Gastrocnemius medialis (tissue), 4 donors: ENCODE results near the gene LRMDA. TPM values are rescaled to one million over a fixed set of nuclear protein-coding genes. Genes with fewer than 3 reads are reported as not detected.
A peak's percentile ranks its signal among the peaks of the same experiment; 100 is the strongest.

Experiments used
- ATAC-seq, 2 donors: fragments of 150-250 bp; one replicate each; pipeline ENCODE4 v1.9.1; 2016
- DNase-seq, 2 donors: peaks; one replicate each; pipeline ENCODE4 v3.0.0-alpha.2; 2019
- H3K27ac ChIP-seq, 4 donors: fragments of 200-600 bp; sonication (generic); 1 replicate in 1 of 4; 2 replicates in 3 of 4; pipeline ENCODE4 v1.5.1; 2016 to 2018; ENCODE audit warnings: mild to moderate bottlenecking in 2 of 4, moderate library complexity in 1 of 4
- H3K27me3 ChIP-seq, 3 donors: fragments of 200-600 bp; sonication (generic) in 2 of 3; 1 replicate in 1 of 3; 2 replicates in 2 of 3; pipeline versions ENCODE4 v1.5.1 to v1.6.0; 2016 to 2019; ENCODE audit warnings: mild to moderate bottlenecking in 1 of 3, moderate library complexity in 1 of 3
- H3K36me3 ChIP-seq, 2 donors: fragments of 200-600 bp; sonication (generic) in 1 of 2; one replicate each; pipeline ENCODE4 v1.5.1; 2017 to 2018
- H3K4me1 ChIP-seq, 2 donors: fragments of 200-600 bp; sonication (generic) in 1 of 2; one replicate each; pipeline ENCODE4 v1.5.1; 2016 to 2017; ENCODE audit warnings: mild to moderate bottlenecking in 2 of 2
- H3K4me3 ChIP-seq, 4 donors: fragments of 200-600 bp; sonication (generic) in 3 of 4; 1 replicate in 1 of 4; 2 replicates in 3 of 4; pipeline ENCODE4 v1.5.1; 2016 to 2019; ENCODE audit warnings: mild to moderate bottlenecking in 2 of 4
- H3K9me3 ChIP-seq, 3 donors: fragments of 200-600 bp; sonication (generic) in 2 of 3; 1 replicate in 1 of 3; 2 replicates in 2 of 3; pipeline ENCODE4 v1.5.1; 2016 to 2019
- POLR2A ChIP-seq, 2 donors: fragments of 450-650 bp; IDR thresholded peaks; one replicate each; pipeline ENCODE4 v1.6.1; 2017; ENCODE audit warnings: antibody characterized with exemption in 2 of 2, mild to moderate bottlenecking in 2 of 2, moderate library complexity in 2 of 2
- in situ Hi-C, 4 donors: fragments of 200-750 bp; cut with MboI; loops; one replicate each; pipeline versions ENCODE4 v1.15.0 to v1.8.0; 2017; ENCODE audit warnings: low sequenced_read_pairs in 4 of 4
- intact Hi-C: fragments of 100-400 bp; cut with DNase I; formaldehyde crosslinking; loops from one replicate; pipeline ENCODE4 v1.15.1; 2023; ENCODE audit warnings: low total_unique reads
- total RNA-seq, 4 donors: library from RNA; depleted of rRNA; stranded (reverse); fragments of >200 nt; gene quantifications; one replicate each; pipeline versions ENCODE4 v1.1.0 to v1.2.3, GENCODE V29; 2016
- TF ChIP-seq, protein P1 (sequence below), 5 experiments: fragments of 450-650 bp in 3 of 5; fragments of 200-600 bp in 2 of 5; sonication (generic) in 2 of 5; IDR thresholded peaks in 4 of 5; conservative IDR thresholded peaks in 1 of 5; 1 replicate in 4 of 5; 2 replicates in 1 of 5; pipeline ENCODE4 v1.5.1; 2016 to 2019; ENCODE audit warnings: antibody characterized with exemption in 5 of 5, mild to moderate bottlenecking in 3 of 5, moderate library complexity in 3 of 5

LRMDA gene
- total RNA-seq, 4 donors from 2014 or later = 0.80 to 4.5 (median 1.4) TPM

DNA sequence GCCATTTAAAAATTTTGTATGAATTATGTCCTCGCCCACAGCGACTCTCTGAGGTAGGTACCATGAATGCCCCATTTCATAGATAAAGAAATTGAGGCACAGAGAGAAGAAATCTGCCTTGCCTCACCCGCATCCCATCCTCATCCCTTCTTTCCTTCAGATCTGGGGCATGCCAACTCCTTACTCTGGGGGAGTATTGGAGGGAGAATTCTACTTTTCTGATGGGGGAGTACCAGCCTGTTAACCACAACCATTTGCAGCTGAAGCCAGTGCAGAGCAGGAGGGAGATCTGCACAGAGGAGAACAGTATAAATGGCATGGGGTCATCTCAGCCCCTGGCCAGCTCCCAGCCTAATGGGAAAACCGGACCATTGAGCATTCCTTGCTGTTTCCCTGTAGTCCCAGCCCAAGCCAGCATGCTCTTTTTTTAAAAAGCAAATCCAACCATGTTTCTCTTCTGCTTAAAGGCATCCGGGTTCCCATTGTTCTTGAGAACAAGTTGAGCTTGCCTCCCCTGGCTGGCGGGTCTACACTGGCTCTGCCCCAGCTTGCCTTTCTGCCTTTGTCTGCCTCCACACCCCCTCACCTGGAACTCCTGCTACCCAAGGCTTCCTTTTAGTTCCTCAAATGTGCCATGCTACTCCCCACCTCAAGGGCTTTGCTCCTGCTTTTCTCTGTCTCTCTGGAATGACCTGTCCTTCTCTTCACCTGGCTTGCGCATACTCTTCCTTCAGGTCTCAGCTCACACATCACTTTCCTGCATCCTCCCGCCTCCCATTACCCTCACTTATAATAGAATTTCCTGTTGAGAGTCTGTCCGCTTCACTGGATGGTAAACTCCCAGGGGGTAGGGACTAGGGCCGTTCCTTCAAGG is 21.1 kb upstream of the LRMDA start:
- Histone ChIP-seq H3K4me3 (peak overlapping the region in 1 of 4 donors; percentile 100), H3K36me3 (no peaks in the 10 kb centered on the region), H3K27me3 (peaks cover 0 to 18% (median 16%) of the 10 kb centered on the region in 3 donors), H3K4me1 (peaks cover 3 to 4% of the 10 kb centered on the region in 2 donors), H3K27ac (peak overlapping the region in 3 of 4 donors; percentile 85 to 92 (median 85)), H3K9me3 (no peaks in the 10 kb centered on the region)
- in situ Hi-C loops = no loop called here
- intact Hi-C loops = no loop called here
- DNase-seq (no peak), ATAC-seq (no peak)
- no peak for TF ChIP-seq POLR2A (IDR thresholded peaks at IDR 0.05)
- TF ChIP-seq, protein P1, sequence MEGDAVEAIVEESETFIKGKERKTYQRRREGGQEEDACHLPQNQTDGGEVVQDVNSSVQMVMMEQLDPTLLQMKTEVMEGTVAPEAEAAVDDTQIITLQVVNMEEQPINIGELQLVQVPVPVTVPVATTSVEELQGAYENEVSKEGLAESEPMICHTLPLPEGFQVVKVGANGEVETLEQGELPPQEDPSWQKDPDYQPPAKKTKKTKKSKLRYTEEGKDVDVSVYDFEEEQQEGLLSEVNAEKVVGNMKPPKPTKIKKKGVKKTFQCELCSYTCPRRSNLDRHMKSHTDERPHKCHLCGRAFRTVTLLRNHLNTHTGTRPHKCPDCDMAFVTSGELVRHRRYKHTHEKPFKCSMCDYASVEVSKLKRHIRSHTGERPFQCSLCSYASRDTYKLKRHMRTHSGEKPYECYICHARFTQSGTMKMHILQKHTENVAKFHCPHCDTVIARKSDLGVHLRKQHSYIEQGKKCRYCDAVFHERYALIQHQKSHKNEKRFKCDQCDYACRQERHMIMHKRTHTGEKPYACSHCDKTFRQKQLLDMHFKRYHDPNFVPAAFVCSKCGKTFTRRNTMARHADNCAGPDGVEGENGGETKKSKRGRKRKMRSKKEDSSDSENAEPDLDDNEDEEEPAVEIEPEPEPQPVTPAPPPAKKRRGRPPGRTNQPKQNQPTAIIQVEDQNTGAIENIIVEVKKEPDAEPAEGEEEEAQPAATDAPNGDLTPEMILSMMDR (IDR thresholded peaks at IDR 0.05 in 4 of 5, conservative IDR thresholded peaks at IDR 0.05 in 1 of 5) = no peak

DNA sequence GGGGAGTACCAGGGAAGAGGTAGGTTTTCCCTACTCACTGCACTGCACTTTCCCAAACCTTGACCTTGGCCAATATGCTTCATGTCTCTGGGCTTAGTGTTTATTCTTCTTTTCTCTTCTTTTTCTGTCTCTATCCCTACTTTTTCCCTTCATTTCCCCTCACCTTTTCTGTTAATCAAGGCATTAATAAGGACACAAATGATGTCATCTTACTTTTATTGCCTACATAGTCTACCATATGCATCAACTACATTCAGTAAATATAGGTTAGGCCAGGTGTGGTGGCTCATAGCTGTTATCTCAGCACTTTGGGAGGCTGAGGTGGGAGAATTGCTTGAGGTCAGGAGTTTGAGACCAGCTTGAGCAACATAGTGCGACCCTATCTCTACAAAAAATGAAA is 16.9 kb upstream of the LRMDA start:
- DNase-seq = no peak
- no peak overlapping the region for H3K4me3 ChIP-seq
- in situ Hi-C loops = no loop called here

DNA sequence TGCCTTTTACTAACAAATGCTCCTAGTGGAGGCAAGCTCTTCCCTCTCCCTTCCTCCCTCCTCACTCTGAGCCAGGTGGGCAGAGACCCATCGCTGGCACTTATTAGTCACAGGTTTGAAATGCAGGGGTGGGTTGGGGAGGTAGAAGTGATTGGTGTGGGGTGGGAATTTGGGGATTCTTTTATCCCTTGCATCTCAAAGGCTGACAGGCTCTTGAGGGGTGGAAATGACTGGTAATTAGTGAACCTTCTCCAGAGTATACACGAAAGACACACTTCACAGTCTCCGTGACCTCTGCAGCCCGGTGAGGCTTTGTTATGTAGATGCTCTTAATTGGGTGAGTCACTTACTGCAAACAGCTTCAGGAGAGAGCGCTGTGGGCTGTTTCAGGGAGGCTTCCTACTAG is 13.9 kb upstream of the LRMDA start:
- no peaks in the 10 kb centered on the region for H3K4me1 ChIP-seq
- H3K27me3 ChIP-seq = peaks cover 0 to 3% (median 0%) of the 10 kb centered on the region in 3 donors
- DNase-seq (no peak), ATAC-seq (no peak)
- intact Hi-C loops = no loop called here
- no peaks in the 10 kb centered on the region for H3K9me3 ChIP-seq
- no peaks in the 10 kb centered on the region for H3K36me3 ChIP-seq
- TF ChIP-seq, protein P1 (IDR thresholded peaks at IDR 0.05 in 4 of 5, conservative IDR thresholded peaks at IDR 0.05 in 1 of 5) = no peak
- no peak for TF ChIP-seq POLR2A (IDR thresholded peaks at IDR 0.05)
- H3K27ac ChIP-seq = no peak overlapping the region
- no peak overlapping the region for H3K4me3 ChIP-seq
- in situ Hi-C loops = no loop called here

More for the DNA sequence above, 16.9 kb upstream of the LRMDA start:
- Histone ChIP-seq H3K27me3 (peaks cover 0 to 3% (median 0%) of the 10 kb centered on the region in 3 donors), H3K9me3 (no peaks in the 10 kb centered on the region), H3K4me1 (peaks cover 0 to 3% of the 10 kb centered on the region in 2 donors), H3K36me3 (no peaks in the 10 kb centered on the region), H3K27ac (no peak overlapping the region)
- no peak for ATAC-seq
- no peak for TF ChIP-seq POLR2A (IDR thresholded peaks at IDR 0.05)
- TF ChIP-seq, protein P1 (IDR thresholded peaks at IDR 0.05 in 4 of 5, conservative IDR thresholded peaks at IDR 0.05 in 1 of 5) = no peak
- intact Hi-C loops = no loop called here

DNA sequence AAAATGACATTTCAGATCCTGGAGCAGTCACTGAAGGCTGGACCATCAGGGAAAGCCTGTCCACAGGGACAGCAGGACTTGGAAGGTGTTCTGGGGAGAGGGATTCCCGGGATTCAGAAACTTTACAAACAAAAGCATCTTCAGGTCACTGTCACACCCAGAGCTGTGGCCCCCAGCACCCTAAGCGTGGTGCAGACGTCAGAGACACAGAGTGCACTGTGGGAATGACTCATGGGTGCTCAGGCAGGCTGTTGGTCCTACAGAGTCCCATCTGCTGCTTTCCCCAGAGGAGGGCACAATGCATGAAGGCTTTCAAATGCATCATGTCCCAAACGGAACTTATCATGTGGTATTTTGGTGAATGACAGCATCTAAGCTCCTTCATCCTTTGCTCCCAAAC is 13.1 kb upstream of the LRMDA start:
- intact Hi-C loops = no loop called here

More for the DNA sequence above, 13.1 kb upstream of the LRMDA start:
- Histone ChIP-seq H3K4me3 (no peak overlapping the region), H3K9me3 (no peaks in the 10 kb centered on the region), H3K36me3 (no peaks in the 10 kb centered on the region), H3K4me1 (no peaks in the 10 kb centered on the region), H3K27ac (no peak overlapping the region), H3K27me3 (peaks cover 0 to 3% (median 0%) of the 10 kb centered on the region in 3 donors)
- TF ChIP-seq, protein P1 (IDR thresholded peaks at IDR 0.05 in 4 of 5, conservative IDR thresholded peaks at IDR 0.05 in 1 of 5) = no peak
- no peak for TF ChIP-seq POLR2A (IDR thresholded peaks at IDR 0.05)
- DNase-seq (no peak), ATAC-seq (no peak)
- in situ Hi-C loops = no loop called here
